Neural cell (in vitro differentiated cells): ENCODE data around the gene AURKA.

ENCODE experiments used
- EP300 ChIP-seq: fragments of 450-650 bp; conservative IDR thresholded peaks from 2 replicates; pipeline ENCODE4 v1.6.1; 2014; ENCODE audit warnings: antibody characterized with exemption, mild to moderate bottlenecking, moderate library complexity; ENCODE audit not compliant: poor library complexity, severe bottlenecking
- EZH2 ChIP-seq: fragments of 200-600, 300-800 bp; shearing (Covaris generic), sonication (generic); IDR thresholded peaks from 2 replicates; pipeline ENCODE4 v1.6.1; 2014; ENCODE audit warnings: antibody characterized with exemption, low read length, borderline replicate concordance, mild to moderate bottlenecking; ENCODE audit not compliant: insufficient read depth, poor library complexity, severe bottlenecking
- POLR2AphosphoS5 ChIP-seq: IDR thresholded peaks from 2 replicates; pipeline ENCODE4 v1.6.1; 2012
- RAD21 ChIP-seq: fragments of 450-650 bp; conservative IDR thresholded peaks from 2 replicates; pipeline ENCODE4 v1.6.1; 2014; ENCODE audit warnings: antibody characterized with exemption, mild to moderate bottlenecking, moderate library complexity
- SMC3 ChIP-seq: fragments of 450-650 bp; conservative IDR thresholded peaks from 2 replicates; pipeline ENCODE4 v1.6.1; 2014; ENCODE audit warnings: antibody characterized with exemption, mild to moderate bottlenecking, moderate library complexity; ENCODE audit not compliant: poor library complexity
- TF ChIP-seq, protein P1 (sequence below): fragments of 450-650 bp; IDR thresholded peaks from 2 replicates; pipeline ENCODE4 v1.5.1; 2014; ENCODE audit warnings: antibody characterized with exemption, mild to moderate bottlenecking, moderate library complexity; ENCODE audit not compliant: poor library complexity, severe bottlenecking

DNA sequence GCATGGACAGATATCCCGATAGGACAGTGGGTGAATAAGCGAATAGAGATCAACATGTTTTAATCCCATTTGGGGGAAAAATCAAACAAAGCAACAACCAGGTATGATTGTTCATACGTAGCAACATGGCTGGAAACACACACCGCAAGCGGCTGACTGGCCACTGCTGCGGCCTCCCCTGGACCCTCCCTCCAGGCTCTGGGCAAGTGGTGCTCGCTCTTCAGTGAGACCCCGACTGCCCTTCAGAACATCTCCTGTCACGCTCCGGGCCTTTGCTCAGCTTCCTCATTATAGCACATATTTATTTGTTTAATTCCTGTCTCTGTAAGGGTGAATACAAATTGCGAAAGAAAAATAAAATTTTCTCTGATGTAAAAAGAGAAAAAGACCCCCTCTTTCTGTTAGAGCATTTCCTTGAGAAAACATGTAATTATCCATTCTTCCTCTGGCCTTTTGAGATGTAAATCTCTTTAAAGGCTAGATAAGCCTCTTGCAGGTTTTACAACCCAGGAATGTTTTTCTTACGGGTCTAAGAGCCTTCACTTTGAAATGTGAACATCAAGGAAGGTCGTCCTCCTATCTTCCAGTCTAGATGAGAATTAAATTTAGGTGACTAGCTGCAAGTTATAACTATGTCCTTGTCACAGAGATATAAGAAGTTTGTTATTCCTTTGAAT is 44.2 kb downstream of the AURKA start:
- no peak for TF ChIP-seq EZH2
- TF ChIP-seq, protein P1, sequence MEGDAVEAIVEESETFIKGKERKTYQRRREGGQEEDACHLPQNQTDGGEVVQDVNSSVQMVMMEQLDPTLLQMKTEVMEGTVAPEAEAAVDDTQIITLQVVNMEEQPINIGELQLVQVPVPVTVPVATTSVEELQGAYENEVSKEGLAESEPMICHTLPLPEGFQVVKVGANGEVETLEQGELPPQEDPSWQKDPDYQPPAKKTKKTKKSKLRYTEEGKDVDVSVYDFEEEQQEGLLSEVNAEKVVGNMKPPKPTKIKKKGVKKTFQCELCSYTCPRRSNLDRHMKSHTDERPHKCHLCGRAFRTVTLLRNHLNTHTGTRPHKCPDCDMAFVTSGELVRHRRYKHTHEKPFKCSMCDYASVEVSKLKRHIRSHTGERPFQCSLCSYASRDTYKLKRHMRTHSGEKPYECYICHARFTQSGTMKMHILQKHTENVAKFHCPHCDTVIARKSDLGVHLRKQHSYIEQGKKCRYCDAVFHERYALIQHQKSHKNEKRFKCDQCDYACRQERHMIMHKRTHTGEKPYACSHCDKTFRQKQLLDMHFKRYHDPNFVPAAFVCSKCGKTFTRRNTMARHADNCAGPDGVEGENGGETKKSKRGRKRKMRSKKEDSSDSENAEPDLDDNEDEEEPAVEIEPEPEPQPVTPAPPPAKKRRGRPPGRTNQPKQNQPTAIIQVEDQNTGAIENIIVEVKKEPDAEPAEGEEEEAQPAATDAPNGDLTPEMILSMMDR, result no peak
- no peak for TF ChIP-seq RAD21
- no peak for TF ChIP-seq SMC3
- no peak for TF ChIP-seq EP300
- no peak for TF ChIP-seq POLR2AphosphoS5
